ENCODE results near the gene ACOT12. TPM values are rescaled to one million over a fixed set of nuclear protein-coding genes. Genes with fewer than 3 reads are reported as not detected.

The ACOT12 gene
- total and polyA plus RNA-seq, 2 donors (not counting 3 experiments of a cell fraction or from before 2014, with no cell fraction given) = not detected

DNA sequence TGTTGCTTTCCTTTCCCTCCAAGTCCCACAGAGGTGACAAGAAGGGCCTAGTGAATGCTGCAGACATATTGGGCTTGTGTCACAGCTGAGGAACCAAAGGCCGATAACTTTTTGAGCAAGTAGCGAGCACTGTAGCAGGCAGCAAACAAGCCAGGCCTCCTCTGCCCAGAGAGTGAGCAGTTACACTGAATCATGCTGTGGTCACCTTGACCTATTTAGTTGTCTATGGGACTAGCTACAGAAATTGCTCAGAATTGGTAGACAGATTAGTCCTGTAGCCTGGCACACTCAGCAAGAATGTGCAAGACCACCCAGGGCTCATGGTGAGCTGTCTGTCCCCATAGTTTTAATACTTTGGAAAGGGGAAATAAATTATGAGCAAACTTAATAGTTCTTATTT lies 67.4 kb downstream of the ACOT12 start:
- DNase-seq (ENCODE audit: low read depth, low spot score) = no peak
- ChIA-PET CTCF (interaction anchor here (0.7 kb wide), 1 partner anchor 40 kb away, joined by 3 read pairs; no protein-coding TSS in a partner anchor), POLR2A (interaction anchor here (0.8 kb wide), 1 partner anchor 25 kb away, joined by 3 read pairs; the partner anchor contains the start of gene ZCCHC9)
- no peak overlapping the region for H3K9ac ChIP-seq (replicated peaks; ENCODE audit: extremely low read depth, insufficient read depth, low read length)
- H3K9me1 ChIP-seq (replicated peaks; ENCODE audit: control insufficient read depth, extremely low read depth, insufficient read depth, low read length) = no peaks in the 10 kb centered on the region
- no peaks in the 10 kb centered on the region for H4K20me1 ChIP-seq (replicated peaks; ENCODE audit: control insufficient read depth, extremely low read depth, insufficient read depth, low read length)
- no peaks in the 10 kb centered on the region for H3K27me3 ChIP-seq (ENCODE audit: control insufficient read depth in 2 of 2, insufficient read depth in 2 of 2, low read length in 2 of 2)
- no peaks in the 10 kb centered on the region for H3K9me3 ChIP-seq (replicated peaks; ENCODE audit: control insufficient read depth, insufficient read depth, low read length)
- TF ChIP-seq MAX (IDR thresholded peaks at IDR 0.05; ENCODE audit: insufficient read depth, insufficient read length) = no peak
- TF ChIP-seq POLR2A (IDR thresholded peaks at IDR 0.05; ENCODE audit: low read depth, low read length) = no peak
- no peak for TF ChIP-seq CTCF (IDR thresholded peaks at IDR 0.05; ENCODE audit: extremely low read depth in 1 of 2, insufficient read depth in 1 of 2, low read depth in 1 of 2, low read length in 2 of 2)
- no peak for TF ChIP-seq FOS (IDR thresholded peaks at IDR 0.05; ENCODE audit: borderline replicate concordance, insufficient read depth, low read length)
- no peak for TF ChIP-seq EZH2 (IDR thresholded peaks at IDR 0.05; ENCODE audit: borderline replicate concordance, low read depth, low read length, severe bottlenecking)
- TF ChIP-seq POLR2AphosphoS5 (IDR thresholded peaks at IDR 0.05; ENCODE audit: insufficient read depth, low read depth, low read length) = no peak
- no peak for TF ChIP-seq MYC (IDR thresholded peaks at IDR 0.05; ENCODE audit: low read depth, low read length)
- TF ChIP-seq GATA2 (IDR thresholded peaks at IDR 0.05; ENCODE audit: insufficient read depth, insufficient read length, low read depth, low read length) = no peak
- TF ChIP-seq JUN (IDR thresholded peaks at IDR 0.05; ENCODE audit: borderline replicate concordance, insufficient read depth, insufficient read length, low read depth) = no peak
- no peaks in the 10 kb centered on the region for H3K4me1 ChIP-seq (ENCODE audit: control insufficient read depth, extremely low read depth, insufficient read depth, low read length)
- no peaks in the 10 kb centered on the region for H3K79me2 ChIP-seq (ENCODE audit: control insufficient read depth, insufficient read depth, low read length)
- H3K4me2 ChIP-seq (ENCODE audit: insufficient read depth, low read length) = no peak overlapping the region
- BruUV-seq (replicated peaks) = no TSS peak
- intact Hi-C loops (cut with micrococcal nuclease) (no loop called here), dilution Hi-C loops (cut with MboI; ENCODE audit: extremely low pct_ligation_motif_present, low sequenced_read_pairs) (no loop called here)
- H3K4me3 ChIP-seq (replicated peaks in 1 of 3; ENCODE audit: insufficient read depth in 1 of 3, low read depth in 1 of 3, low read length in 3 of 3) = no peak overlapping the region
- H2AFZ ChIP-seq (ENCODE audit: low read depth, low read length) = no peak overlapping the region
- H3K27ac ChIP-seq (ENCODE audit: insufficient read depth, low read depth, low read length) = no peak overlapping the region
- no peaks in the 10 kb centered on the region for H3K36me3 ChIP-seq (ENCODE audit: control insufficient read depth in 2 of 2, extremely low read depth in 1 of 2, insufficient read depth in 2 of 2, low read length in 2 of 2)
- no peak for FAIRE-seq
